Measurements from ENCODE around the gene MCIDAS.

MCIDAS gene

GRCh38 chr5:55227664-55228430, 732 bp upstream of the MCIDAS start:
- Histone ChIP-seq H3K27ac (ENCODE audit: poor library complexity, severe bottlenecking) (peak overlapping the region; percentile 40), H3K36me3 (ENCODE audit: low read depth) (no peaks in the 10 kb centered on the region), H3K4me1 (ENCODE audit: insufficient read depth, poor library complexity, severe bottlenecking) (no peaks in the 10 kb centered on the region), H3K9me3 (ENCODE audit: severe bottlenecking) (no peaks in the 10 kb centered on the region), H3K27me3 (ENCODE audit: insufficient read depth, poor library complexity, severe bottlenecking) (no peaks in the 10 kb centered on the region), H3K4me3 (ENCODE audit: severe bottlenecking) (peak overlapping the region; percentile 53)
- DNase-seq (ENCODE audit: low spot score) = no peak
- TF ChIP-seq CTCF (IDR thresholded peaks at IDR 0.05; ENCODE audit: poor library complexity, severe bottlenecking) = no peak
- no peak for ATAC-seq (ENCODE audit: low read depth)

GRCh38 chr5:55226027-55226933, 835 bp downstream of the MCIDAS start:
- H3K27me3 ChIP-seq (ENCODE audit: insufficient read depth, poor library complexity, severe bottlenecking) = no peaks in the 10 kb centered on the region
- peak; percentile 94 for TF ChIP-seq CTCF (IDR thresholded peaks at IDR 0.05; ENCODE audit: poor library complexity, severe bottlenecking)
- DNase-seq (ENCODE audit: low spot score) = peak; percentile 89
- H3K9me3 ChIP-seq (ENCODE audit: severe bottlenecking) = no peaks in the 10 kb centered on the region
- peak; percentile 82 for ATAC-seq (ENCODE audit: low read depth)
- H3K36me3 ChIP-seq (ENCODE audit: low read depth) = no peaks in the 10 kb centered on the region
- no peaks in the 10 kb centered on the region for H3K4me1 ChIP-seq (ENCODE audit: insufficient read depth, poor library complexity, severe bottlenecking)
- H3K27ac ChIP-seq (ENCODE audit: poor library complexity, severe bottlenecking) = peak overlapping the region; percentile 40
- H3K4me3 ChIP-seq (ENCODE audit: severe bottlenecking) = peak overlapping the region; percentile 53

GRCh38 chr5:55225346-55225745, 1.8 kb downstream of the MCIDAS start:
- no peaks in the 10 kb centered on the region for H3K36me3 ChIP-seq (ENCODE audit: low read depth)
- DNase-seq (ENCODE audit: low spot score) = no peak
- no peak for TF ChIP-seq CTCF (IDR thresholded peaks at IDR 0.05; ENCODE audit: poor library complexity, severe bottlenecking)
- H3K9me3 ChIP-seq (ENCODE audit: severe bottlenecking) = no peaks in the 10 kb centered on the region
- no peak for ATAC-seq (ENCODE audit: low read depth)
- no peak overlapping the region for H3K27ac ChIP-seq (ENCODE audit: poor library complexity, severe bottlenecking)
- no peaks in the 10 kb centered on the region for H3K27me3 ChIP-seq (ENCODE audit: insufficient read depth, poor library complexity, severe bottlenecking)
- H3K4me3 ChIP-seq (ENCODE audit: severe bottlenecking) = no peak overlapping the region
- no peaks in the 10 kb centered on the region for H3K4me1 ChIP-seq (ENCODE audit: insufficient read depth, poor library complexity, severe bottlenecking)

- DNase-seq (ENCODE audit: low spot score) = no peak
- Histone ChIP-seq H3K9me3 (ENCODE audit: severe bottlenecking) (no peaks in the 10 kb centered on the region), H3K27ac (ENCODE audit: poor library complexity, severe bottlenecking) (no peak overlapping the region), H3K36me3 (ENCODE audit: low read depth) (no peaks in the 10 kb centered on the region), H3K4me3 (ENCODE audit: severe bottlenecking) (no peak overlapping the region), H3K27me3 (ENCODE audit: insufficient read depth, poor library complexity, severe bottlenecking) (no peaks in the 10 kb centered on the region), H3K4me1 (ENCODE audit: insufficient read depth, poor library complexity, severe bottlenecking) (peaks cover 9% of the 10 kb centered on the region)
- no peak for TF ChIP-seq CTCF (IDR thresholded peaks at IDR 0.05; ENCODE audit: poor library complexity, severe bottlenecking)
- no peak for ATAC-seq (ENCODE audit: low read depth)
Observed at GRCh38 chr5:55223812-55224240, 3.3 kb downstream of the MCIDAS start.

All from RWPE2 (cell line).